NCI-H2107 treated with DMSO at 0.1 percent for 48 hours (cell line): ENCODE measurements around the gene CPSF6.
"Not testable (repeated sequence)": the region's sequence is repeated elsewhere in the genome, so short reads cannot be mapped to it uniquely, and the experiment has no call there.

ENCODE experiments used
- DNase-seq: peaks from one replicate; lab custom pipeline; 2025; ENCODE audit not compliant: unreplicated experiment; lab: John Stamatoyannopoulos, UW

The CPSF6 gene

GRCh38 chr12:69254862-69255261 is 15.5 kb downstream of the CPSF6 start:
- no peak for DNase-seq

GRCh38 chr12:69258655-69259054 is 19.3 kb downstream of the CPSF6 start:
- no peak for DNase-seq

DNA sequence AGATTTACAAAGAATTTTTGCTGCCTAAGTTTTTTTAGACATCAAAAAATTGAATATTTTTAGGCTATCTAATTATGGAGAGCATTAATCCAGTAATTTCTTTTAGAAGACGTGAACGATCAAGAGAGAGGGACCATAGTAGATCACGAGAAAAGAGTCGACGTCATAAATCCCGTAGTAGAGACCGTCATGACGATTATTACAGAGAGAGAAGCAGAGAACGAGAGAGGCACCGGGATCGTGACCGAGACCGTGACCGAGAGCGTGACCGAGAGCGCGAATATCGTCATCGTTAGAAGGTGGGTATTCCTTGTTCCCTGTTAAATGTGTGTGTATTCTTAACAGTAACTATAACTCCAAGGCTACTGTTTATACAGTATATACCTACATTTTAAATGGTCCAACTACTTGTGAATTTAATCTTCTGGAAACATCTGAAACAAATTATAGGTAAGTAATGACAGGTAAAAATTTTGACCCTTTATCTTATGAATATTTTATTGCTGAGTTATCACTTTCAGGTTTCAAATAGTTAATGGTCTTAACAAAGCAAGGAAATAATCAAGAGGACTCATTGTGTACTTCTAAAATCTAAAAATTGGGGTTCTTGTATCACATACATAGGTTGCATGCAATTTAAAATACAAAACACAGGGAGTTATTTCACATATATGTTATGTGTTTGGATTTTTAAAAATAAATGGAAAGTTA is 23.1 kb downstream of the CPSF6 start:
- no peak for DNase-seq

DNA sequence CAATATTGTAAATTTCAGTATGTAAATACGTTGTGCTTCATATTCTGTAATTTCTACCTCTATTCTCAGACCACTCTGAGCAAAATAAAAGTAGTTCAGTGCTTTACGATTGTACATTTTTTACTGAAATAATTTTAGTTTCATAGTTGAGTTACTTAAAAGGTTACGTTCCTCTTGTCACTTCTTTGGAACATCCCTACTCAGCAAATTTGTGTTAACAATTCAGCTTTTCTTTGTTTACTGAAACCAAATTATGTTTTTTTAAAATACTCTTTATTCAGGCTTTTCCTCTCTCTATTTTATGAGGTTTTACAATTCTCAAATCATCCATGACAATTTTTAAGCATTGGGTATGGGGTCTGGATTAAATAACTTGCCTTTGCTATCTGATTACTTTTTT is 25.8 kb downstream of the CPSF6 start:
- no peak for DNase-seq

- not testable (repeated sequence) for DNase-seq
Measured at GRCh38 chr12:69265633-69266032, 26.3 kb downstream of the CPSF6 start.

- no peak for DNase-seq
Measured at GRCh38 chr12:69266036-69266635, 26.8 kb downstream of the CPSF6 start.

- no peak for DNase-seq
Measured at GRCh38 chr12:69269736-69270135, 30.4 kb downstream of the CPSF6 start.

DNA sequence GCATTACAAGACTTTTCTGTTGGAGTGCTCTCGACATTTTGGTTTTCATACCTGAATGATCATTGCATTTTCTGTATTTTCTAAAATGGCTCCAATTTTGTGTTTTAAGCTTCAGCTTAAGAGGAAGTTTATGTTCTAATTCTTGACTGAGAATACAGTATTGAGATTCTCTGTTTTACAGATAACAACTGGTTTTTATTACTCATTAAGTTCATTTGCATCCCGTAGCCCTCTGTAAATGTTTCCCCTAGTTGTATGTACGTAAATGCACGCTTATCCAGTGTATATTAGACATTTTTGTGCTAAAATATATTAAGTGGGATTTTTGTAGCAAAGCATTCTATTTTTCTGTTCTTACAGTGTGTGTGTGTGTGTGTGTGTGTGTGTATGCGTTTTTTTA is 33.1 kb downstream of the CPSF6 start:
- no peak for DNase-seq

DNA sequence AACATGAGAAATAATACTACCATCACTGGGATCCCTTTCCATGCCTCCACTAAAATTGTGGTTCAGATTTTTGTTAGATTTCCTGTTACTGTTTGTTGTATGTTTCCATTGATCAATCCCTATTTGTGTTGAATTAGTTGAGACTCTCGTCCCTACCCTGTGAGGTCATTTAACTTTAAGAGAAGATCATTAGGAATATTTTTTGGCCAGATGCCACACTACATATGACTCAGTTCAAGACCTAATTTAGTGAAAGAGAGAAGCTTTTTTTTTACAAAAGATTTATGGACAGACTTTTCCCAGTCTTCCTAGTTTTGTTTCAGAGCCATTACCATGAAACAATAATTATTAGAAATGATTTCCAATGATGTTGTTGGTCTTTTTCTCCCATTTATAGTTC is 35.5 kb downstream of the CPSF6 start:
- DNase-seq: no peak

DNA sequence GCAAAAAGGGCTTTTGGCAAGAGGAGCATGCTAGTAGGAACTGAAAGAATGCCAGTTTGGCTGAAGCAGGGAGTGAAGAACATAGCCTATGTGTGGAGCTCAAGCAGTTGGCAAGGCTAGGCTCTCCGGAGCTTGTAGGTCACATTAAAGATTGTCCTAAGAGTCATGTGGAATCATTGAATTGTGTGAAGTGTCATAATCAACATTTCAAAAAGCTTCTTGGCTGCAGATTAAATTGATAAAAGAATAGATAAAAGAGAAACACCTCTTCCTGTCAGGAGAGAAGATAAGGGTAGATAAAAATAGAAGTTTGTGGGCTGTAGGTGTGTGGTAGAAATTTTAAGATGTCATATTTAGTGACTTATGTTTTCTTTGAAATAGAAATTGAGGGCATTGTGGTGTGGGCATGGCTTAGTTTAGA is 36.1 kb downstream of the CPSF6 start:
- DNase-seq: no peak

GRCh38 chr12:69278814-69279782 is 39.7 kb downstream of the CPSF6 start:
- no peak for DNase-seq

DNA sequence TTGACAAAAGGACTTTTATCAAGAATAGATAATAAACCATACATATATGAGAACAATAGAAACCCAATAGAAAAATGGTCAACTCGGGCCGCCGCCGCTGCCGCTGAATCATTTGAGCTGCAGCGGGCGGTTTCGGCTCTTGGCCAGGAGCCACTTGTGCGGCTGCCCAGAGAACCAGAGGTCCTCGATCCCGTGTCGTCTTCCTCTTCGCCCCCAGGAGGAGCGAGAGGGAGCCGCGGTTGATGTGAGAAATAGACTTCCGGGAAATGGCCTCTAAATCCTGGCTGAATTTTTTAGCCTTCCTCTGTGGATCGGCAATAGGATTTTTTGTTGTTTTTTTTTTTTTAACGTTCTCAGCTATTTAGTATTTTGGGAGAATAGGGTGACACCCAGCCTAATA is 44.8 kb downstream of the CPSF6 start:
- peak; percentile 26 for DNase-seq

DNA sequence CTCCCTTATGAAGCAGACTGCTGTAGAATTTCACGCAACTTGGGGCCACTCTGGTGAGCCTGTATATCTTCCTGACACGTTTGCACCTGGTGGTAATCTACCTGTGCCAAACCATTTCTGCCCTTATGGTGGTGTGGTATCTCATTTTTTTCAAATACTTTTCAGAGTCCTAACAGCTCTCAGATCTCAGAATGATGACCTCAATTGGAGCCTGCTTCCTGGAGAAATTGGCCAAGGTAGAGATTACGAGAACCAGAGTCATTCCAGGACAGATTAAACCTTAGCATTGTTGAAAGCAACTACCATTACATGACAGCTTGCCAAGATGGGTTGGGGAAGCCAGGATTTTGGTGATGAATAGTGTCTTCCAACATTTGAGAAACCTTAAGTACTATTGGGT is 48.2 kb downstream of the CPSF6 start:
- no peak for DNase-seq

- peak; percentile 73 for DNase-seq
Measured at GRCh38 chr12:69290545-69291277, 51.3 kb downstream of the CPSF6 start.

DNA sequence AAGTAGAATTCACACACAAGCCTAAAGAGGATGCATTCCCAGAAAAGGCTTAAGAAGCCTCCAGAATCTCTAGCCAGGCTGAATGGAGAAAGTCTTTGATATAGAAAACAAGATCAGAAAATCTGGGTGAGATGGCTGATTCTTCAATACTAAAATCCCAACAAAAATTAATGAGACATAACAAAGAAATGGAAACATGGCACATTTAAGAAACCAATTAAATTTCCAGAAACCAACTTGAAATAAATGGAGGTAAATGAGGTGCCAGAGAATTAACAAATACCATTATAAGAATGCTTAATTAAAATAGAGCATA is 51.9 kb downstream of the CPSF6 start:
- DNase-seq: no peak

- DNase-seq: no peak
Measured at GRCh38 chr12:69298133-69298532, 58.8 kb downstream of the CPSF6 start.

- DNase-seq: no peak
Measured at GRCh38 chr12:69298947-69299346, 59.6 kb downstream of the CPSF6 start.

DNA sequence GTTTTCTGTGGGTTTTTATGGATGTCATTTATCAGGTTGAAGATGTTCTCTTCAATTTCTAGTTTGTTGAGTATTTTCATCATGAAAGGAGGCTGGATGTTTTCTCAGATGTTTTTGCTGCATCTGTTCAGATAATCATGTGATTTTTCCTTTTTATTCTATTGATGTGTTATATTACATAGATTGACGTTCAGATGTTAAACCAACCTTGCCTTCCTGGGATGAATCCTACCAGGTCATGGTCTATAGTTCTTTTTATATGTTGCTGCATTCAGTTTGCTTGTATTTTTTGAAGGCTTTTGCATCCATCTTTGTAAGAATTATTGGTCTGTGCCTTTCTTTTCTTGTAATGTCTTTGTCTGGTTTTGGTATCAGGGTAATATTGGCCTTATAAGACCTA is 64.9 kb downstream of the CPSF6 start:
- no peak for DNase-seq

DNA sequence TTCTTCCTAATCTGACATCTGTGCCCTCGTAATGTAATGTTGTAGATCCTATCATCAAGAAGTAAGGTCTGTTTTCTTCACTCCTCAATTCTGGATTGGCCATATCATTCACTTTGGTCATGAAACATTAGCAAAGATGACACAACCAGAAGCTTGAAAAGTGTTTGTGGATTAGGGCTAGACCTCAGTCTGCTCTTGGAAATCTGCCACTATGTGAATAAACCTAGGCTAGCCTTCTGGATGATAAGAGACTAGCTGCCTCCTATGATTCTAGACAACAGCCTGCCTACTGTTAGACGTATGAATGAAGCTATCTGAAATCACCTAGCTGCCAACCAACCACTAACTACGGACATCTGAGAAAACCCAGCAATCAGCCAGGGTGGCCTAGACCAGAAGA is 70.1 kb downstream of the CPSF6 start:
- no peak for DNase-seq

DNA sequence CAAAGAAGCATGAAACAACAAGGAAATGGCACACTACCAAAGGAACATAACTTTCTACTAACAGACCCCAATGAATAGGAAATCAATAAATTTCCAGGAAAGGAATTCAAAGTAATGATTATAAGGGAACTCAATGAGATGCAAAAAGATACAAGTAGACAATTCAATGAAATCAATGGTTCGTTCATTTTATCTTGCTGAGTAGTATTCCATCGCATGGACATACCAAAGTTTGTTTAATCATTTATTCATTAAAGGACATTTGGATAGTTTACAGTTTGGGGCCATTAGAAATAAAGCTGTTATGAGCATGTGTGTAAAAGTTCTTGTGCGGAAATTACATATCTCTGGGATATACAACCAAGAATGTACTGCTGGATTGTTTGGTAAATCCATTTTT is 73.8 kb downstream of the CPSF6 start:
- DNase-seq: no peak

GRCh38 chr12:69316784-69317183 is 77.4 kb downstream of the CPSF6 start:
- not testable (repeated sequence) for DNase-seq
